Right ventricle myocardium superior (tissue), 1 donor: Measurements from ENCODE around the gene SLC8A2. TPM values are rescaled to one million over a fixed set of nuclear protein-coding genes. Genes with fewer than 3 reads are reported as not detected.
"Not testable (repeated sequence)": the region's sequence is repeated elsewhere in the genome, so short reads cannot be mapped to it uniquely, and the experiment has no call there.

Experiments used
- ATAC-seq: fragments of 200-7000 bp; cut with Tn5 transposase; one replicate; pipeline ENCODE4 v1.9.1; 2020; ENCODE audit warnings: mild to moderate bottlenecking; ENCODE audit not compliant: poor library complexity
- DNase-seq: peaks from one replicate; pipeline ENCODE4 v3.0.0-alpha.2; 2020
- intact Hi-C: fragments of 100-400 bp; cut with DNase I; formaldehyde crosslinking; loops from one replicate; pipeline ENCODE4 v1.11.2; 2022
- total RNA-seq: library from RNA; stranded (reverse); fragmentation: NEBNext Ultra II Directional; extraction: Animal tissue kit (Norgen Biotek cat#: 25700); gene quantifications from one replicate; pipeline ENCODE4 v1.2.1, GENCODE V29; 2021
- donor health status: DM: no; HTN: yes; CAD: no; lungs with severe emphysema.

SLC8A2 gene
- total RNA-seq, 1 donor from 2014 or later: 0.11 TPM

GRCh38 chr19:47405854-47406417 lies 65.8 kb downstream of the SLC8A2 start:
- ATAC-seq (no peak), DNase-seq (no peak)
- intact Hi-C loops: no loop called here

GRCh38 chr19:47405197-47405550 lies 66.5 kb downstream of the SLC8A2 start:
- ATAC-seq: no peak
- intact Hi-C loops: no loop called here
- DNase-seq: no peak

GRCh38 chr19:47404334-47405196 lies 67.1 kb downstream of the SLC8A2 start:
- DNase-seq (no peak), ATAC-seq (no peak)
- intact Hi-C loops: no loop called here

GRCh38 chr19:47402504-47402903 lies 69.2 kb downstream of the SLC8A2 start:
- DNase-seq: no peak
- intact Hi-C loops: no loop called here
- ATAC-seq: no peak

- intact Hi-C loops: no loop called here
- DNase-seq: no peak
- no peak for ATAC-seq
These were observed 72.7 kb downstream of the SLC8A2 start for GRCh38 chr19:47398707-47399597.

- ATAC-seq: peak; percentile 81
- peak; percentile 85 for DNase-seq
- intact Hi-C loops: no loop called here
These were observed 80.0 kb downstream of the SLC8A2 start for GRCh38 chr19:47391510-47392223.

- DNase-seq: no peak
- intact Hi-C loops: no loop called here
- ATAC-seq: no peak
These were observed 80.9 kb downstream of the SLC8A2 start for GRCh38 chr19:47390533-47391488.

GRCh38 chr19:47389150-47389556 lies 82.5 kb downstream of the SLC8A2 start:
- intact Hi-C loops: loop anchor here (10.0 kb wide), 1 partner anchor 84 kb away; the partner anchor contains the start of gene C5AR1

GRCh38 chr19:47388721-47389120 lies 83.0 kb downstream of the SLC8A2 start:
- peak; percentile 42 for ATAC-seq
- intact Hi-C loops: loop anchor here (10.0 kb wide), 1 partner anchor 84 kb away; the partner anchor contains the start of gene C5AR1
- peak; percentile 43 for DNase-seq

More at GRCh38 chr19:47389150-47389556, 82.5 kb downstream of the SLC8A2 start:
- DNase-seq (peak; percentile 70), ATAC-seq (peak; percentile 48)

GRCh38 chr19:47387623-47388022 lies 84.1 kb downstream of the SLC8A2 start:
- intact Hi-C loops: loop anchor here (10.0 kb wide), 1 partner anchor 83 kb away; the partner anchor contains the start of gene C5AR1
- not testable (repeated sequence) for ATAC-seq, DNase-seq

- not testable (repeated sequence) for ATAC-seq
- DNase-seq: peak; percentile 45
- intact Hi-C loops: loop anchor here (10.0 kb wide), 1 partner anchor 82 kb away; the partner anchor contains the start of gene C5AR1
These were observed 85.1 kb downstream of the SLC8A2 start for GRCh38 chr19:47386582-47386981.

GRCh38 chr19:47384533-47384932 lies 87.2 kb downstream of the SLC8A2 start:
- intact Hi-C loops: loop anchor here (10.0 kb wide), 1 partner anchor 80 kb away; the partner anchor contains the start of gene C5AR1
- ATAC-seq, DNase-seq: not testable (repeated sequence)

GRCh38 chr19:47383890-47384289 lies 87.8 kb downstream of the SLC8A2 start:
- intact Hi-C loops: loop anchor here (10.0 kb wide), 1 partner anchor 79 kb away; the partner anchor contains the start of gene C5AR1
- not testable (repeated sequence) for ATAC-seq

GRCh38 chr19:47381653-47382279 lies 89.9 kb downstream of the SLC8A2 start:
- DNase-seq: peak; percentile 62
- intact Hi-C loops: loop anchor here (10.0 kb wide), 1 partner anchor 77 kb away; the partner anchor contains the start of gene C5AR1
- ATAC-seq: no peak

More at GRCh38 chr19:47383890-47384289, 87.8 kb downstream of the SLC8A2 start:
- not testable (repeated sequence) for DNase-seq

GRCh38 chr19:47381121-47381520 lies 90.6 kb downstream of the SLC8A2 start:
- intact Hi-C loops: loop anchor here (10.0 kb wide), 1 partner anchor 76 kb away; the partner anchor contains the start of gene C5AR1
- ATAC-seq: no peak
- DNase-seq: no peak

GRCh38 chr19:47380559-47380958 lies 91.1 kb downstream of the SLC8A2 start:
- intact Hi-C loops: loop anchor here (10.0 kb wide), 1 partner anchor 76 kb away; the partner anchor contains the start of gene C5AR1
- no peak for ATAC-seq
- DNase-seq: no peak
